ENCODE measurements around the gene AP3S2.

Gene AP3S2

DNA sequence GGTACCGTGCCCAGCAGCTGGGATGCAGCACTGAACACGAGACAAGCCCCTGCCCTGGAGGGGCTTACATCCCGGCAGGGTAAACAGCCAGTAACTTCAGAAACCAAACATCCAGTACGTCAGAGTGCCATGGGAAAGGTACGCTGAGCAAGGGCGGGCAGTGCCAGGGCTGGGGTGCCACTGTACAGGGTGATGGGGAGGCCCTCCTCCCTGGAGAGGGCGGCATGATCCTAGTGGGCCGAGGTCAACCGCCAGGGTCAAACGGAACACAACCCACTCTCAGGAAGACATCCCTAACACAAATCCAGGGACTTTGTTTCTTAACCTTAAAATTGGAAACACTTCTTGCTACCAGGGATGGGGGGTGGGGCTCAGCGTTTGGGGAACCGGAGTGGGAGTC lies 63.2 kb downstream of the AP3S2 start:
- DNase-seq: no peak

DNA sequence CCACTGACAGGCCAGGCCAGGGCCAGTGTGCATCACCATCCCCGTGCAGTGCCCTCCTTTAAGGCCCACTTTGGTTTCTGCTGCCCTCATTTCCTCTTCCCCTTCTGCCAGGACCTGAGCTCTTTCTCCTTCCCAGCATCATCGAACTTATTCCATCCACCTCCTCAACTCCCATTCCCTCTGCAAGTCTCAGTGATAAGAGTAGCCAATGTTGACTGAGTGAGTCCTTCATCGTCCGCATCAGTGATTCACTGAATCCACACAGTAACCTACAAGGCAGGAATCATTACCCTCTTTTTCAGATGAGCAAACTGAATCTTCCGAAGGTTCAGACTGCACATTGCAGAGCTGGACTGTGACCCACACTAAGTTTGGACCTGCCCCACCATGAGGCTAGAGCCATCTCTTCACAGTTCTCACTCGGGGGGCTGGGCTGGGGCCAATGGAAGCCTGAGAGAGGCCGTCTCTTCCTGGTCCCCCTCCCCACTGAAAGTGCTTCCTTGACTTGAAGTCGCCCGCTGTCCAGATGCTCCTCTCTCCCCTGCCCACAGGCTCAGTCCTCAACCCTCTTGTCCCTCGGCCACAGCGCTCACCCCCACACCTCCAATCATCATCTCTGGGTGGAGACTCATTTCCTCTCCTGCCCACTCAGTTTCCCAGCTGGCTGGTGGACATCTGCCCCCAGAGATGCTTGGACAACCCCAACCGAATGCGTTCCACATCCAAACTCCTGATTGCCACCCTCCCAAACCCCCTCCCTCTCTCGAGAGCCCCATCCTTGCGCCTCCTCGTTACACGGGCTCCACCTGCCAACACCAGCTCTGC lies 64.0 kb downstream of the AP3S2 start:
- no peak for DNase-seq

DNA sequence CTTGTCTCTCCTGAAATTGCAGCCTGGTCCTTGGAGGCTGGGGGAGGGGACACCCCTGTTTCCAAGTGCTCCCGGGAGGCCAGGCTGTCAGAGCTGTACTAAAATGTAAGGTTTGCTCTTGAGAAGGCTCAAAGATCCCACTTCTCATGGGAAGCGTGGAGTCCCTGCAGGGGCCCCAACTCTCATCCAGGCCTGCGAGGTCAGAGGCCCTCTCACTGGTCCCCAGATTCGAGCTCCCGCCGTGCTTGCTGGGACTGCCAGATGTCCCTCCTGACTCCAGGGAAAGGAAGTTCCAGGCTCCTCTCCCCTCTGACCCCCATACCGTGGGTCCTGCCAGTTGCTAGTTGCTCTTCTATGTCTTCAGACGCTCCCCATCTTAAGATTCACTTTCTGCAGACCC lies 64.6 kb downstream of the AP3S2 start:
- DNase-seq: no peak

DNA sequence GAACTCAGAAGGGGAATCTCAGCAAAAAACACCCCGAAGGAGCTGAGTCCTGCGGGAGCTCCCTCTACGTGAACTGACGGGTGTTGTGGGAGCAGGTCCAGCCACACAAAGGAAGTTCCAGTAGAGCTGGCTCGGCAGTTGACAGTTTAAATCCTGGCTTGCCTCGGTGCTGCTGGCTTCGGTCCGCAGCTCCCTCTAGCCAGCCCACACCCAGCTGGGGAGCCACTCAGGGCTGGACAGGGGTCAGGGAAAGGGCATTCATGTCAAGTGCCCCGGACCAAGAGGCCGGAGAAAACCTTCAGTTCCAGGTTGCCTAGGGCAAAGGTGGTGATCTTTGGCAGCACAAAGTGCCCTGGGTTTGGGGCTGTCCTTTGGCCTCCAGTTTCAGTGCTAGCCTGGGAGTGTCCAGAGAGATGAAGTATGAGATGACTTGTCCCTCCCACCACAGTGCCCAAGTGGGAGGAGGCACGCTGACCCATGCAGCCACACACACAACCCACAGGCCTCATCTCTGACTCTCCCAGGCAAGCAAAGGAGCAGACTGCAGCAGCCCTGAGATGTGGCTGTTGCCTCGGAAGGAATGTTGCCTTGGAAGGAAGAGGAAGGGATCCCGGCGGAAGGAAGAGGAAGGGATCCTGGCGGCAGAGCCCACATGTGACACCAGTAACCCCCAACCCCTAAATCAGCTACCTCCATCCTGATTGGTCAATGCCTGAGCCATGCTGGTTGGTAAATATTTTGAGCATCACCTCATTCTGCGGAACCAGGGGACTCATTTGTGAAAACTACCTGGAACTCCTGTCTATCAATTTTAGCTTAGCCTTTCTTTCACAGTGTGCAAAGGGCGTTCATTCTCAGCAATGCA lies 65.3 kb downstream of the AP3S2 start:
- no peak for DNase-seq

DNA sequence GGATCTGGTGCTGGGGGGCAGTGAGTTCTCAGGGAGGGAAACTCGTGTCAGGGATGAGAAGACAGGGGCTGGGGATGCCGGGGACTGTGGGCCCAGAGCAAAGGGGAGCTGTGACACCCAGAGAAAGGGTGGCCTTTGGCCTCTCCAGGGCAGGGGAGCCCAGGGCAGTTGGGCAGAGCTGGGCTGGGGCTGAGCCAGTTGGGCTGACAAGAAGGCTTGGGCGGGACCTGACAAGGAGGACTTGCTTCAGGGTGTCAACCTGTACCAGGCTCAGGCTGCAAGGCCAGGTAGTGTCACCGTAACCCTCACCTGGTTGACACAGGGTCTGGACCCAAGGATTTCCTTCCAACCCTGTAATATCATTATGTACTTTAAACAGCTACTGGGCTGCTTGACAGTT lies 66.0 kb downstream of the AP3S2 start:
- DNase-seq: no peak

DNA sequence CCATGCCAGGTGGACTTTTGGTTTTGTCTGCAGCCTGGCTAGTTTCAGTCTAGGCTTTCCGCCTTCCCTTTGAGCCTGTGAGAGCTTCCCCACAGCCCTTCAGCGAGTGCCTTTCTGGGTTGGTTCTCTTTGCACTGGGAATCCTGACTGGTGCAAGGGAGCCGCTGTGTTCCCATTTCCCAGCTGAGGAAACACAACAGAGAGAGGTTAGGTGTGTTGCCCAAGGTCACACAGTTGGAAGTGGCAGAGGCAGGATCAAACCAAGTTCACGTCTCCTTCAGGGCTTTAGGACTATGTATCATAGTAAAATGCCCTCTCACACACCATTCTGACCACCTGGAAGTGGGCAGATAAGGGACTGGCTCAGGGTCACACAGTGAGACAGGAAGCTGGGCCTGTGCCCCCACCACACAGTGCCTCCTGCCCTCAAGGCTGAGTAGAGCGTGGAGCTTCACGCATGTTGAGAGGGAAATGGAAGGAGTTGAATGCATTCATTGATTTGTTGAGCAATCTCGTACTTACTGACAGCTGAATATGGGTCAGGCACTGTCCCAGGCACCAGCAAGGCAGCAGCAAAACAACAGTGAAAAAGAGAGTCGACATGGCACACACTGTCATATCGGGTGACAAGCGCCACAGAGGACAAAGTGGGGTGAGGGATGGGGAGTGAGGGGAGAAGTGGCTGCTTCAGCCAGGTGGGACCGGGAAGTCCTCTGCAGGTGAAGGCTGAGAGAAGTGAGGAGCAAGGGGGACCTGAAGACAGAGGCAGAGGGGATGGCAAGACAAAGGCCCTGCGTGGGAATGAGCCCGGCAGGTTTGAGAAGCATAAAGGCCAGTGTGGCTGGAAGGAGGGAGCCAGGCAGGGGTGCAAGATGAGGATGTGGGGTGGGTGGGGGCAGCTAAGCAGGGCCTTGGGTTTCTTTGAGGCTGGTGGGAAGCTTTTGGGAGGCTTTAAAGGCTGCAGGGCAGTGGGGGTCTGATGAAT lies 66.8 kb downstream of the AP3S2 start:
- no peak for DNase-seq

DNA sequence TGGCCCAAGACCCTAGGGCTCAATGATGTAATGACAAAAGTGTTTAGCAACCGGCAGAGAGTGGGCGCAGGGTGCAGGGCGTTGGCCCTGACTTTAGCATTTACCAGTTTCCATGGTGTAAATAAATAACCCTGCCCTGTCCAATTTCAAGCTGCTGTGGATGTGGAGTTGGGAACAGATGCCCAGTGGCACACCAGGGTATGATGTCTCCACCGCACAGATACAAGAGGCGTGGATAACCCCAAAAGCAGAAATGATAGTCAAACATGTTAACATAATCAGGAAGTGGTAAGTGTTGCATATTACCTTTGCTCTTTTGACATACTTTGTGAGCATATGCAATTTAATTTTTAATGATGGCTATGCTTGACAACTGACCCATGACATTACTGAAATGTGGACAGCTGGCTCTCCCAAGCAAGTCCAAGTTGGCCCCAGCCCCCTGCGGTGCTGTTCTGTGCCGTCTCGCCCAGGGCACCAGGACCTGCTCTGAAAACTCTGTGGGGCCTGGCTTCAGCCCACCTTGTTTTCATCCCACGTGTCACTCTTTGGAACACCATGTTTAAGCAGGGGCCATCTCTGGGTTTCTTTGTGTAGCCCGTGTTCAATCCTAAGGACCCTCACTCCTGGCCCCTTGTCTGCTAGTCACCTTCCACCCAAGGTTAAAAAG lies 68.4 kb downstream of the AP3S2 start:
- DNase-seq: no peak

DNA sequence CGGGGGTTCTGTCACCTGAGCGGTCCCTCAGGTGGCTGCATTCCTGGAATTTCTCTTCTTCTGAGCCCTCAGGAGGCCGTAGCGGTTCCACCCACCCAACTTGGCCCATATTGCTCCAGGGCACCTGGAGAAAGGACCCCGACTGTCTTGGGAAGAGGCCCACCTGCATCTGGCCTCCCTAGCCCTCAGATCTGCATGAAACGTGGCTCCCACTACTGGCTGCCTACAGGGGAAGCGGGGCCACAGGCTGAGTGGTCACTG lies 69.3 kb downstream of the AP3S2 start:
- no peak for DNase-seq

DNA sequence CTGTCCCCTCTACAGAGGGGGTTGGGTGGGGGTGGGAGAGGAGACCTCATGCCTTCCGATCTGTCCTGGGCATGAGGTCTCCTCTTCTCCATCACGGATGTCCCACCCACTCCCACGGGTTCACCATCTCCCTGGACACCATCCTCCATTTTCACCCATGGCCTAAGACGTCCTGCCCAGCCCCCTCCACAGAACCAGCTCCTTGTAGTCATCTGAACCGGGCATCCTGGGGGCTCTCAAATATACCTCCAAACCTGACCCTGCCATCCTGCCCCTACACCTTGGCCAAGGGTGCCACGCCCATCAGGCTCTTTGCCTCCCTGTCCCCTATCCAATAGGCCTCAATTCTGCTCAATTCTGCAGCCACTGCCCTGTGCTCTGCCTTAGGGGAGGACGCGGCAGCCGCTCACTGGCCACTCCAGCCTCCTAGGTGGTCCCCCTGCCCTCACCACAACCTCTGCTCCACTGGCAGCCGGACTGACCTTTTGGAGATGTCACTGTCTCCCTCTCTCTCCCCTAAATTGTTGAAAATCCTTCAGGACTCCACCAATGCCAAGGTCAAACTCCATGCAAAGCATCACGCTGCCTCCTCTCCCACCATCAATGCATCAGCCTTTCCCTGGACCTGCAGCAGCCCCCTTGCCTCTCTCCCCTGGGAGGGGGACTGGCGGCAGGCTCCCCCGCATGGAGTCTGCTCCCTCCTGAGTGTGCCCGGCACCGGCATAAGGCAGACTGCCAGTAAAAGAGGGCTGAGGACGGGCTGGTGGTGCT lies 69.8 kb downstream of the AP3S2 start:
- DNase-seq: no peak

DNA sequence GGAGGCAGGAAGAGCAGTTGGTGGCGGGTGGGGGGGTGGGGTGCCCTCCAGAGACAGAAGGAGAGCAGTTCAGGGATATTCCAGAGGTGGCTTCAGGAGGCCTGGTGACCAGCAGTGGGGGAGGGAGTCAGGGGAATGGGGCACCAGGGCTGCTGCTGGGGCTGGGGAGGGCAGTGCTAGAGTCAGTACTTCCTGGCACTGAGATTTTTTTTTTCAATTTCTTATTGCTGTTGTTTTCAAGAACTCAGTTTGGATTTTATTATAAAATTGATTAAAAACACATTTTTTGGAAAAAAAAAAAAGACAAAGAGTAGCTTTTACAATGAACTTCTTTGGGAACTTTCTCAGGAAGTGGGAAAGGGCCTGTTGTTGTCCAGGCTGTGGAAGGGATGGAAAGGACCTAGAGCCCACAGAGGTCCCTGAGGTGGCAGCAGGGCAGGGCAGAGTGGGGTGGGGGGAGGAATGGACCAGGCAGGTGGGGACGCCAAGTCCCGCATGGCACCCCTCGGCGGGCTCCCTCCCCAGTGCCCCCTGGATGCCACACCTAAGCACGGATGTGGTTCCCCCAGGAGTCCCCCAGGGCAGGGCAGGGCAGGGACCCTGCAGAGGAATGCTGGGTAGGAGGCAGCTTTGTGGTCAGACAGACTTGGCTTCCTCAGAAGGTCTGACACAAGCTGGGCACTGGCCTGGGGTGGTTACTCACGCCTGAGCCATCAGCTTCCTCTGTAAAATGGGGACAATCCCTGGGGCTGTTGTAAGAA lies 70.7 kb downstream of the AP3S2 start:
- no peak for DNase-seq

DNA sequence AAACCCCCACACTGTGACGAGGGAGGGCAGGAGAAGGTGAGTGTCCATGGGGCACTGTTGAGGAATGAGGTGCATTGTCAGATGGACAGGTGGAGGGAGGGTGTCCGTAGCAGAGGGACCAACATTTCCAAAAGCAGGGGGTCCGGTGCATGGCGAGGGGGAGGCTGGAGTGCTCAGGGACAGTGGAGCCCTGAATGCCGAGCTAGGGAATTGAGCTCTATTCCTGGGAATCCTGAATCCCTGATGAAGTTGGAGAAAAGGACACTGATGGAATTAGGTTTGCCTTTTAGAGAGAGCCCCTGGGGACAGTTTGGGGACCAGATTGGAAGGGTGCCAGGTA lies 71.2 kb downstream of the AP3S2 start:
- no peak for DNase-seq

DNA sequence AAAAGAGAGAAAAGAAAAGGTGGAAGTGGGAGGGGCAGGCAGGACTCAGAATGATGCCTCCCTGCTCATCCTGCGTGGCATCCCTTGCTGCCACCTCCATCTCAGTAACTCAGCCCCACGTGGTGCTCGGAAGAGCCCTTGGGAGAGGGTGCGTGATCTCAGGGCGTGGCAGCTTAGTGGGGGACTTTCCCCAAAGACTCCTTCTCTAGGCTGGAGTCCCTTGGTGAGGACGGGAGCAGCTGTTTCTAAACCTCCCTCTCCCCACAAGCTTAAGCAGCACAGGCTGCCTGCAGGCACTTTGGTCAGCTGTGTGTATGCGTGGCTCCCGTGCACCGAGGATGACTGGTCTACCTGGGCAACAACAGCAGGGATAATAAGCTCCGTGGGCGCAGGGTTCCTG lies 71.8 kb downstream of the AP3S2 start:
- no peak for DNase-seq

DNA sequence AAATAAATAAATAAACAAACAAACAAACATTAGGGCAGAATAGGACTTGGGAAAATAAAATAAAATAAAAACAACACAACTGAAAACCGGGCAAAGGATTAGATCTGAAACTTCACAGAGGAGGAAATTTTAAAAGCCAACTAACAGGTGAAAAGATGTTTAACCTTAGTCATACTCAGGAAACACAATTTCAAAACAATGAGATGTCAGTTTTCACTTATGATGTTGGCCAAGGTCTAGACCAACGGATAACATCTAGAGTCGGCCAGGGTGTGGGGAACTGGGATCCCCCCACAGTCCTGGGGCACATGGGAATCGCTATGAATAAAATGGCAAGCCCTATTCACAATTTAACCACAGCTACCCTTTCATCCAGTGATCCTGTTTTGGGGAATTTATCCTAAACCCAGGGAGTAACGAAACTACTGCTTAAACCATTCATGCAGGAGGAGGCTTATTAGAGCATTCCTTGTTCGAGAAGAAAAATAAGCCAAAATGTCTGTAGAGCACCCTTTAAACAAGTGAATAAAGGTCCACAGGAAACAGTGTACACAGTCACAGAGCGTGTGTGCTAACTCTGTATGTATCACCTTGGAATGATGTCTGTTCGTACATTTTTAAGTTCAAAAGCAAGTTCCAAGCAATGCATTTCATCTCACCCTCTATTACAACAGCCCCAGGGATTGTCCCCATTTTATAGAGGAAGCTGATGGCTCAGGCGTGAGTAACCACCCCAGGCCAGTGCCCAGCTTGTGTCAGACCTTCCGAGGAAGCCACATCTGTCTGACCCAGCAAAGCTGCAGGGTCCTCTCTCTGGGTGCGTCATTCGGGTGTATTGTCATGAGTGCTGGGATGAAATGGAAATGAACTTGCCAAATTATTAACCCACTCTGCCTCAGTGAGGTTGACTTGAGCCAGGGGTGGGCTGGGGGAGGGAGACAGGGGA lies 72.9 kb downstream of the AP3S2 start:
- DNase-seq: no peak

DNA sequence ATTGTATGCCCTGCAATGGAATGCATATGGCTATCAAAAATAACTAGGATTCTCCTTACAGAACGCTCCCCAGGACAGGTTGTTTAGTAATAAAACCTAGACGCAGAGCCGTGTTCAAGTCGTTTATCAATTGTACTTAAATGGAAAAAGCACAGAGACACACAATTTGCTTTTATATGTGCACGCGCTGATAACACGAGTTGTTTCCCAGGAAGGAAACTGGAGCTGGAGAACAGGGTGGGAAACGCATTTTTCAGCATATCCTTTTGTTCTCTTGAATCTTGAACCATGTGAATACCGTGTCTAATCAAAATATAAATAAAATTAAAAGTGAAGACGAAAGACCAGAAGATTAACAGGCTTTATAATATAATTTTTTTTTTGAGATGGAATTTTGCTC lies 75.5 kb downstream of the AP3S2 start:
- DNase-seq: no peak

DNA sequence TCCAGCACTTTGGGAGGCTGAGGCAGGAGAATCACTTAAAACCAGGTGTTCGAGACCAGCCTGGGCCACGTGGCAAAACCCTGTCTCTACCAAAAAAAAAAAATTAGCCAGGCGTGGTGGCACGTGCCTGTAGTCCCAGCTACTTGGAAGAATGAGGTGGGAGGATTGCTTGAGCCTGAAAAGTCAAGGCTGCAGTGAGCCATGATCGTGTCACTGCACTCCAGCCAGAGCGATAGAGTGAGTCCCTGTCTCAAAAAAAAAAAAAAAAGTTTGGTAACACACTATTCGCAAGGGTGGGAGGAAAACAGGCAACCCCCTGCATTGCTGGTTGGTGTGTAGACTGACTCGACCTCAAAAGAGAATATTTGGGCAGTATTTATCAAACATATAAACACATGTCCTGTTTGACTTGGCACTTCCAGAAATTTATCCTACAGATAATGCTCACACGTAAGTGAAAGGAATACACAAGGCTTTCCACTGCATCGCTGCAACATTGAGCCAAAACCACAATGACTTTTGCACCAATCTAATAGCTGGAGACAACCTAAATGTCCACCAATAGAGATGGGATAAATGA lies 76.0 kb downstream of the AP3S2 start:
- DNase-seq: no peak

DNA sequence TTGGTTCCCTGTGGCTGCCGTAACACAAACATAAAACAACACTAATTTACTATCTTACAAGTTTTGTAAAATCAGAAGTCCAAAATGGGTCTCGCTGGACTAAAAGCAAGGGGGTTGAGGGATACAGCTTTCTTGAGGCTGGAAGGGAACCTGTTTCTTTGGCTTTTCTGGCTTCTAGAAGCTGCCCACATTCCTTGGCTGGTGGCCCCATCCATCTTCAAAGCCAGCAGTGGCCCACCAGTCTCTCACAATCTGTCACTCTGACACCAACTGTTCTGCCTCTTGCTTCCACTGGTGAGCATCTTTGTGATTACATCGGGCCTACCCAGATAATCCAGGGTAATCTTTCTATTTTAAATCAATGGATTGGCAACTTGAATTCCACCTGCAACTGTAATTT lies 78.0 kb downstream of the AP3S2 start:
- DNase-seq: no peak

DNA sequence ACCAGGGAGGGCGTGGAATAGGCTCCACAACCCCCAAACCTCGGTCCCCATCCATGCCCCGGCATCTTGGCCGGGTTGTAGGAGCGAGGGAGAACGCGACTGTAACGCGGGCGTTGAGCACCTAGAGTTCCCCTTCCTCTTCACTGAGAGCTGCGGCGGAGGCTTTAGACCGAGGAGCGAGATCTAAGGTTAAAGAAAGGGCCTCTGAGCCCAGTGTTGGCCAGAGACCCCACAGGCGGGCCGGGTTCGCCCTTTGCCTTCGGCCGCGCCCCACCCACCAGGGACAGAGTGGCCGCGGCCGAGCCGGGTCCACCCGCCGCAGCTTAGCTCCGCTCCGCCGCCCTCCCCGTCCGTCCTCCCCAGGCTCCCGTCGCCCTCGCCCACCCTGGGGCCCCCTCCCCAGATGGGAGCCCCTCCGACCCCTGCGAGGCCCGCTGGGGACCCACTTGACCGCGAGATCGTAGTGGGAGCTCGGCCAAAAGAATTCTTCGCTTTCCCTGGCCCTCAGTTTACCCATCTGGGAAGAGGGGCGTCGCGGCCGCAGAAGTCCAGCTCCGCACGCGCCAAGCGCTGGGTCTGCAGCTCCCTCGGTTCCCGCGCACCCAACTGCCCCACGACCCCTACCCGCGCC lies 79.6 kb downstream of the AP3S2 start:
- no peak for DNase-seq

DNA sequence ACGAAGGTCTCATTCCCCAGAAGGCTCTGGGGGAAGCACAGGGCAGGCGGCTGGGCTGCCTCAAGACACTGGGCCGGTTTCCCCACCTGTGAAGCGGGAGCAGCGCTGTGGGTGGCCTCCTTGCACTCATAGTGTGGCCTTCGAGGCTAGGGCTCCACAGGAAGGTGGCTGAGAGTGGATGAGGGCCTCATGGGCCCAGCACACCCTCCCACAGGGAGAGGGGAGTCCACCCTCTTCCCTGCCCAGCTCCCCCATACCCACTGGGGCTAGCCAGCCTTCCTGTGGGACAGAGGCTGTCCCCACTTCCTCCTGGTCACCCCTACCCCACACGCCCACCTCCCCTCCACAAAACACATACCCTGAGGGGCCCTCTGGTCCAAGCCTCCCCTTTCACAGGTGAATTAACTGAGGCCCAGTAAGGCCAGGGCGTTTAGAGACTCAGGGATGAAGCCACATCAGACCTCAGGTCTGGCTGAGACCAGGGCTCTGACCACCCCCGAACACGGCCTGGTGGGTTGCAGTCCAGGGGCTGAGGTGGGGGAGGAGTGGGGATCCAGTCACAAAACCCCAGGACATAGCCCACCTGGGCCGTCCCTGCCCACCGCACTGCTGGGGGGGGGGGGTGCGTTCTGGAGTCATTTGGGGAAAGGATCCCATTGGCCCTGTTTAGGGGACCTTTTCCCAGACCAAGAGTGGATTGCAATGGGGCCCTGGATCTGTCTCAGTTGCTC lies 80.2 kb downstream of the AP3S2 start:
- no peak for DNase-seq
